HG02884 (cell line): Measurements from ENCODE around the gene PAX7.
"Not testable (repeated sequence)": the region's sequence is repeated elsewhere in the genome, so short reads cannot be mapped to it uniquely, and the experiment has no call there.

Experiments
- ATAC-seq: cut with Tn5 transposase; IDR thresholded peaks from one replicate; pipeline ENCODE4 v1.9.1; 2021; ENCODE audit warnings: mild to moderate bottlenecking, moderate library complexity; ENCODE audit not compliant: unreplicated experiment

Gene PAX7

GRCh38 chr1:18724801-18725200, 94.2 kb downstream of the PAX7 start:
- no peak for ATAC-seq

GRCh38 chr1:18725231-18725895, 94.7 kb downstream of the PAX7 start:
- no peak for ATAC-seq

GRCh38 chr1:18726368-18726767, 95.7 kb downstream of the PAX7 start:
- ATAC-seq, result no peak

- no peak for ATAC-seq
Measured at GRCh38 chr1:18727956-18728355, 97.3 kb downstream of the PAX7 start.

- ATAC-seq, result no peak
Measured at GRCh38 chr1:18730321-18730720, 99.7 kb downstream of the PAX7 start.

GRCh38 chr1:18731148-18731547, 100.5 kb downstream of the PAX7 start:
- ATAC-seq, result no peak

GRCh38 chr1:18731591-18732235, 101.1 kb downstream of the PAX7 start:
- no peak for ATAC-seq

- no peak for ATAC-seq
Measured at GRCh38 chr1:18732686-18733085, 102.0 kb downstream of the PAX7 start.

- no peak for ATAC-seq
Measured at GRCh38 chr1:18734001-18734400, 103.4 kb downstream of the PAX7 start.

GRCh38 chr1:18734461-18735223, 104.0 kb downstream of the PAX7 start:
- no peak for ATAC-seq

- ATAC-seq, result no peak
Measured at GRCh38 chr1:18735224-18735997, 104.8 kb downstream of the PAX7 start.

- no peak for ATAC-seq
Measured at GRCh38 chr1:18736958-18737357, 106.3 kb downstream of the PAX7 start.

- ATAC-seq, result no peak
Measured at GRCh38 chr1:18738126-18738525, 107.5 kb downstream of the PAX7 start.

- no peak for ATAC-seq
Measured at GRCh38 chr1:18738617-18739016, 108.0 kb downstream of the PAX7 start.

- no peak for ATAC-seq
Measured at GRCh38 chr1:18739408-18739807, 108.8 kb downstream of the PAX7 start.

GRCh38 chr1:18739897-18740296, 109.3 kb downstream of the PAX7 start:
- ATAC-seq, result no peak

GRCh38 chr1:18740617-18741016, 110.0 kb downstream of the PAX7 start:
- no peak for ATAC-seq

- no peak for ATAC-seq
Measured at GRCh38 chr1:18743233-18743632, 112.6 kb downstream of the PAX7 start.

GRCh38 chr1:18744381-18744780, 113.7 kb downstream of the PAX7 start:
- ATAC-seq, result not testable (repeated sequence)

- ATAC-seq, result no peak
Measured at GRCh38 chr1:18746981-18747380, 116.3 kb downstream of the PAX7 start.

- no peak for ATAC-seq
Measured at GRCh38 chr1:18747671-18748070, 117.0 kb downstream of the PAX7 start.
